Stimulated activated CD8-positive, alpha-beta memory T cell treated with anti-CD3 and anti-CD28 coated beads, Interleukin-15, amount 100 ng/mL, for 1 hour (primary cell): ENCODE measurements around the gene LMO2.

Experiments used
- DNase-seq: peaks from one replicate; pipeline ENCODE4 v3.0.0-alpha.2; 2020; ENCODE audit warnings: low read depth

LMO2 gene

DNA sequence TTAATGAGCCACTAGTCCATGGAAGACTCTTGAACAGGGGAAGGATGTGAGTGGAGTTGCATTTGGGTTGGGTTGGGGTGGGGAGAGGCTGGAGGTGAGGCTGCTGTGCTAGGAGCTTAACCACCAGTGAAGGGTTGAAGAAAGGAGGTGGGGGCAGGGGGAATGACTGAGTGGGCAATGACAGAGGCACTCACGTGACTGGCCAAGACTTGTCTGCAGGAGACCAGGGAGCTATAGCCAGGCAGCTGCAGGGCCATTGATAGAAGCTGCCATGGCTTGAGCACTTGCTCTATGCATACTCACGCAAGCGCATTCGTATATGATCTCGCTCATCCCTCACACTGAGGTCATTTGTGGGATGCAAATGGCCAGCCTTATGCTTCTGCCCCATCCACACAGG, 4.0 kb downstream of the LMO2 start:
- no peak for DNase-seq

DNA sequence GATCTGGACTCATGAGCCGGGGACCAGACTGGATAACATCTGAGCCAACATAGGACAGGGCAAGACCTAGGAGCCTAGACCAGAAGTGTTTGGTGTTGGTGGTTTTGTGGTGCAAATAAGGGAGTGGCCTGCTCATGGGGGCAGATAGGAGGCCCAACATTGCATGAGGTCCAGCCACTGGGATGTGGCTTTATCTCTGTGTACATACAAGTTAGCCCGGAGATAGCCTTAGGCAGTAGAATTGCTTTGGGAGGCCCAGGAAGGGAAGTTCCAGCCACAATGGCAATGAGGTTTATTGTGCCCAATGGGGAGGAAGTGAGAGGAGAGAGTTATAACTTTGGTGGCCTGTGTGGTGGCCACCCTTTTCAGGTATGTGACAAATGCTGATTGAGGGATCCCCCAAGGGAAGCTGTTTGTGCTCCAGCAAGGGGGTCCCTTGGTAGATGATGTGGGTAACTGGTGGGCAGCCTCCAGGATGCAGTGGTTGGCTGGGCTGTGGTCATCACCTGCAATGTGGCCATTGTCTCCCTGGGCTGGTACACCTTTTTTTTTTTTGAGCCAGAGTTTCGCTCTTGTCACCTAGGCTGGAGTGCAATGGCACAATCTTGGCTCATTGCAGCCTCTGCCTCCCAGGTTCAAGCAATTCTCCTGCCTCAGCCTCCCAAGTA, 6.4 kb downstream of the LMO2 start:
- no peak for DNase-seq

DNA sequence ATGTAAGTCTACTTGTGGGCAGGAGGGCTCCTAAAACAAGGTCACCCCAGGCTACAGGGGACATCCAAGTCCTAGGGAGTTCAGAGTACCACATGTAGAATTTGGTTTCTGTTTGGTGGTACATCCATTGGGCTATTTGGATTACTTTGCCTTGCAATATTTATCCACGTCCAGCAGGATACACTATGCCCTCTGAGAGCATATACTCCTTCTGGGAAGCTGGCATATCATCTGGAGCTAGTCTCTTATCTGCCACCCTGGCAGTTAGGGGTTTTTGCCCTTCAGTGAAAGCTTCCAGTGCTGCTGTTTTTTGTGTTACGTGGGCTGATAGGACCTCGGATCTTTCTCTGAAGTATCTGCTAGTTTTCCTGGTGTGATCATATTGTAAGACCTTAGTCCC, 7.3 kb downstream of the LMO2 start:
- no peak for DNase-seq

DNA sequence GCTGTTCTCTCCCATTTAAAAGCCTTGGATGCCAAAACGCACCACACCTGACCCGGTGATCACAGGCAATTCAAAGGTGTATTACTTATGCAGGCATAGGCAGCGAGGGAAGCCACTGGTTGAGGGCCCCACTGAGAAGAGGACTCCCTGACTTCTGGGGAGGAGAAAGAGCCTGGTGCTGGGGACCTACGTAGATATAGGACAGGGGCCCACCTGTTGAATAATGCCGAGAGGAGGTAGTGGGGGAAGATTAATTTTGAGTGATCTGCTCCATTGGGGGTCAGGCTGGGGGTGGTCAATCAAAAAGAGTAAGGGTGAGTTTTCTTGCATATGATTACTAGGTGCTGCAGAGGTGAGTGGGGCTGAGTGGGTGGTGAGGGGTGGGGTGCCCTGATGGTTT, 7.8 kb downstream of the LMO2 start:
- no peak for DNase-seq

DNA sequence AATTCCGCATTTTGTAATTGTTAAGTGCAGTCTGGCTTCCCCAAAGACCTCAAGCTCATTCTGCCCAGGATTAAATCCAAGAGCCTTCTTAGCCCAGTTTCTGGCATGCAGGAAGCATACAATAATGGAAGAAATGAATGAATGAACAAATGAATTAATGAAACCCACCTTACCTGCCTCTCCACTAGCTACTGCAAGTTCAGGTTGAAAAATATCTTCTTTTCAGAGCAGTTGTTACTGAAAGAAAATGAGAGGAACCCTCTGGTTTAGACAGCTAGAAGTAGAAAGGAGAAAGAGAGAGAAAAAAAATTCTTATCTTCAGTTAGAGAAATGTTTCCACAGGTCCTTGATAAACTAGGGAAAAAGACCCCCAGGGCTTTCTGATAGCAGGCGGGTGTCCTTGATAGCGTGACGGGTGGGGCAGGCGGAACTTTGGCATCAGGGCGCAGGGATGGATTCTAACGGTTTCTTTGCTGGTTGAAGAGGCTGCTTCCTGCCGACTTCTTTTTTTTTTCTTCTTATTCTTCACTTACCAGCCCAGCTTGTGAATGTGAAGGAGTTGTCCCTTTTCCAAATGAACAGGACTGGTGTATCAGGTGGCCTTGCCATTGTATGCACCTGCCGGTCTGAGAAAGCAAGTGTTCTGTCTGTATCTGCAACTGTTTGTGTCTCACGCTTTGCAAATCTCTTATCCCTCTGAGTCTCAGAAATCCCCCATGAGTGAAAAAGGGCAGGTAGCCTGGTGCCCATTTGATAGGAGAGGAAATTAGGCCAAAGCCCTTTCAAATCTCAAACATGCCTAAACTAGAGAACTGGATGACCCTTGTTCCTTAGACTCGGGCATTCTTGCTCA, 10.0 kb downstream of the LMO2 start:
- no peak for DNase-seq

DNA sequence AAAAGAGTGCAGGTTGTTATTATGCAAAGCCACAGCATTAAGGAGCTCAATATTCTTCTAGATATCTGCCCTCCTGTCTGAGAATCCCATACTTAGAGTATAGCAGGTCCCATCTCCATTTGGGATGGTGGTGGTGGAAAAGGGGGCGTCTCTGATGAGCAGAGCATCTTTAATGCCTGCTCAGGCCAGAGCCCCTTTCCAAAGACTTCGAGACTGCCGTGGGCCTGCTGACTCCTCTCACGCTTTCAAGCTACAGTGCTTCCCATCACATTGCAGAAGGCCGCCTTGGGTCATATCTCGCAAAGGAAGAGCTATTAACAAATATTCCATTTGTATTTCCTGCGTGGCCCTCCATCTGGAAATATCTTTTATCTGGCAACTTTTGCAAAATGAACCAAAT, 10.9 kb downstream of the LMO2 start:
- DNase-seq: no peak

DNA sequence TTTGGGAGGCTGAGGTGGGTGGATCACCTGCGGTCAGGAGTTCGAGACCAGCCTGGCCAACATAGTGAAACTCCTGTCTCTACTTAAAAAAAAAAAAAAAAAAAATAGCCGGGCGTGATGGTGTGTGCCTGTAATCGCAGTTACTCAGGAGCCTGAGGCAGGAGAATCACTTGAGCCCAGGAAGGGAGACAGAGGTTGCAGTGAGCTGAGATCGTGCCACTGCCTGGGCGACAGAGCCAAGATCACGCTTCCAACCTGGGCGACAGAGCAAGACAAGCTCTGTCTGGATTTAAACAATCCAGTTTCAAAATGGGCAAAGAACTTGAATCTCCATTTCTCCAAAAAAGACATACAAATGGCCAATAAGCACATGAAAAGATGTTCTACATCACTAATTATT, 12.5 kb downstream of the LMO2 start:
- DNase-seq: no peak

DNA sequence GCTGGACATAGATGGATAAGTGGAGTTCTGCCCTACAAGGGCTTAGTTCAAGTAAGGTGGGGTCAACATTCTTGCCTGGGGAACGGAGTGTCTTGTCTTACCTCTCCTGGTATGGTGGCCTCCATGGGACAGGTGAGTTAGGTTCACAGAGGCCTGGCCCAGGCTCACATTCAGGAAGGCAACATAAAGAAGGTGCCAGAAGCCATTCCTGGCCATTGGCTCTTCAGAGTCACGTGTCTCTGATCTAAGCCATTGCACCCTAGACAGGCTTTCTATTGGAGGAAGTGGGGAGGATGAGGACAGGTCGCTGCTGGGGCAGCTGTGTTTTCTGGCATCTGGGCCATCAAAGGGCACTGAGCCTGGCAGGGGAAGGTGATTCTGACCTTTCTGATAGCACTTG, 14.8 kb downstream of the LMO2 start:
- DNase-seq: no peak

DNA sequence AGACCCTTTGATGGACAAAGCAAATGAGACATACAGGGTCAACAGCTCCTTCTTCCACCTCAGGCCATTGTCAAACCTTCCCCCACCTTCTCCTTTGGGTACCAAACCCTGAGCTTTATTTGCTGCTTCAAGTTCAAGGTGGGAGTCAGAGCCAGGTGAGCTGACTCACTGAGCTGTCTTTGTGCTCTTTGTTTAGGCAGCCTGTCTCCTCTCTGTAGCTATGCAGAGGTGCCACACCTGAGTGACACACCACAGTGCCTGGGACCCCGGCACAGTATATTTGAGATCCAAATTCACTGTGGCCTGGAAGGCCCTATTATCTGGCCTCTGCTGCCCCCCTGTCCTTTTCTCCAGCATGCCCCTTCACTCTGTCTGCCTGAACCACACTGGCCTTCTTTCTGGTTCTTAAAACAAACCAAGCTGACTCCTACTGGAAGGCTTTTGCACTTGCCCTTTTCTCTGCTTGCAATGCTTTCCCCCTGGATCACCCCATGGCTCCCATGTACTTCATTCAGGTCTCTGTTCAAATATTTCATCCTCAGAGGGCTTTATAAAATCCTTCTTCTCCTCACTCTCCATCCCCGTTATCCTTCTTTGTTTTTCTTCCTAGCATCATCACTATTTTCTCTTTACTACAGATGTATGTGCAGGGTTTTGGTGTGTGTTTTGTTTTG, 16.1 kb downstream of the LMO2 start:
- no peak for DNase-seq

DNA sequence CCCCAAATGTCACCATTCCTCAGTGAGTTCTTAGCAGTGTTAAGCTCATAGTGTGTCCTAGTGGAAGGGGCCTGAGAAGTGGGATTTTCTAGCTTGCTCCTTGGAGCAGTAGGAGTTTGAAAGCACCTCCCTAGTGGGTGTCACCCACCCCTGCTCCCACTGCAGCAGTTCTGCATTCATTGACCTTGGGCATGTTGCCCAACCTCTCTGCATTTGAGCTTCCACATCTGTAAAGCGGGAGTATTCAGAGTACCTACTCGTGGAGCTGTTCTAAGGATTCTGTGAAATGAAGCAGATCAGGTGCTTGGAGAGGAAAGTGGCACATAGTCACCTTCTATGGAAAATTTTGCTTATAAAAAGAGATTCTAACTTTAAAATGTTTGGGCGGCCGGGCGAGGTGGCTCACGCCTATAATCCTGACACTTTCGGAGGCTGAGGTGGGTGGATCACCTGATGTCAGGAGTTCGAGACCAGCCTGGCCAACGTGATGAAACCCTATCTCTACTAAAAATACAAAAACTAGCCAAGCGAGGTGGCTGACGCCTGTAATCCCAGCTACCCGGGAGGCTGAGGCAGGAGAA, 16.9 kb downstream of the LMO2 start:
- no peak for DNase-seq

DNA sequence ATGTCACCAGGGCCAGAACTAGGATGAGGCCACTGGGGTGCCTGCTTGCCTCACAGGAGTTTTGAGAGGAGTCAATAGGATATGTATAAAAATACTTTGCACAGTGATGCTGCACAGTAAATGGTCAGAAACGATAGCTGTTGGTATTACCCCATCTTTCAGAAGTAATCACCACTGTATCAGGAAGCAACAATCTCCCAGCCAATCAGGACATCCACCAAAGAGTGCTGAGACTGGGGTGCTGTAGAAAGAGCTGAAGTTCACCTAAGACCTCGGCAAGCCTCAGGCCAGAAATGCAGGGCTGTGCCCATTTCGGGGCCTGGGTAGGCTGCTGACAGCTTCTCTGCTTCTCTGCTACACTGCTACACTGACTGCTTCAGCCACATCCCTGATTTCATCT, 17.4 kb downstream of the LMO2 start:
- no peak for DNase-seq

DNA sequence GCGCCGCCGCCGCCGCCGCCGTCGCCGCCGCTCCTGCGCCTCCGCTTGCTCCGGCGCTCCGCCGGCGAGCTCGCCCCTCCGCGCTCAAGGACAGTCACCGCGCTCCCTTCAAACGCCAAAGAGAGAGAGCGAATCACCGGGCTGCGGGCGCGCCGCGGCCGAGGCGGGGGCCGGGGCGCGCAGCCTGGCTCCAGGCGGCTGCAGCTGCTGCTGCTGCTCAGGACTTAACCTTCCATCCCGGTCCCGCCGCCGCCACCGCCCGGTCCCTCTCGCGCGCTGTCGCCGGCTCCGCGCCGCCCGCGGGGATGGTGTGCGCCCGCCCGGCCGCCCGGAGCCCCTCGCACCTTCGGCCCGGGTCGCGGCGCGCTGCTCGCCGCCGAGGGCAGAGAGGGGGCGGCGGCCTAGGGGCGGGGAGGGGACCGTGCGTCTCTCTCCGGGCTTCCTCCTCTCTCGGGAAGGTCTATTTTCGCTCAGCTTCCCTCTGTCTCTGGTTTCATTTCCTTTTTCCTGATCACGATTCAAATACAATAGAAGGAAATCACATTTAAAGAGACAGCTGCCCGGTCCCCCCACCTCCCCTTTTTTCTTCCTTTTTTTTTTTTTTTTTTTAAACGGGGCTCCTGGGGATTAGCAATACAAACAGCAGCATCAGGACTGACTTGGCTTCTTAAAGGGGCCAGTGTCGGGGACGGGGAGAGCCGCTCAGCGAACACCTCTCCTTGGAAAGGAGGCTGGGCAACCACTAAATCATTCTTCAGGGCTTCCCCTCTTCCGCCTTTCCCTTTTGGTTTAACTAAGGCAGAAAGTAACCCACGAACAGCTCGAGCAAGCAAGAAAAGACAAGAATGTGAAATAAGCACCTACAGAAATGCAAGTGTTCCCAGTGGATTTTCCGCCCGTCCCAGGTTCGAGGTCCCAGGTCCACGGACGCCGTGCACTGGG, 22.1 kb downstream of the LMO2 start:
- DNase-seq: no peak

DNA sequence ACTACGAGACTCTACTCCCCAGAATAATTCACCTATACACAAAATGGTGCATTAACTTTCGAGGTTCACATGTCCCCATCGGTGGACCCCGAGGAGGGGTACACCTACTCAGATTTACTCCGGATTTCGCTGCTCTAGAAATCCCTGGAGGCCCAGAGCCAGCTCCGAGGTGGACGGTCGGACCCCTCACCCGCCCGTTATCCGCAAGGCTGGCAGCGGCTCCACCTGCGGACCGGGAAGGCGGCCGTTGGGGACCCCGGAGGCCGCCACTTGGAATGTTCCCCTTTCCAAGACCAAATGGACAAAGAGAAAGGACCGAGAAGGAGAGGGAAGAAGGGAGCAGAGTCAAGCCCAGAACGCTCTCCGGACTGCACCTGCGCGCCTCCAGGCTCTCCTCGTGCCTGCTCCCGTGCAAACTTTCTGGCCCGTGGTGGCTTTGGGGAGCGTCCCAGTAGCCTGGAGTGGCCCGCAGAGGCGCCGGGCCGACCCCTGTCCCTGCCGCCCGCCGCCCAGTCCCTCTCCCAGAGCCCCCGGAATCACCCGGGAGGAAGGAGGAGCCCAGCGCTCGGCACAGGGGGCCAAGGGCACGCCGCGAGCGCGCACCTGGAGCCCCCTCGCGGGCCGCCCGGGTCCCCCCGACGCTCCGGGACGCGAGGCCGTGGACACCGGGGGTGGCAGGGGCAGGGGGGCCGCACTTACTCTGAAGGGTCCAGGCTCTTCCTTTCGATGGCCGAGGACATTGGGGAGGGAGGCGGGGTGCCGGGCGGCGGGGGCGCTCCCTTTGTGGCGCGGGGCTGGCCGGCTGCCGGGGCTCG, 23.0 kb downstream of the LMO2 start:
- no peak for DNase-seq

DNA sequence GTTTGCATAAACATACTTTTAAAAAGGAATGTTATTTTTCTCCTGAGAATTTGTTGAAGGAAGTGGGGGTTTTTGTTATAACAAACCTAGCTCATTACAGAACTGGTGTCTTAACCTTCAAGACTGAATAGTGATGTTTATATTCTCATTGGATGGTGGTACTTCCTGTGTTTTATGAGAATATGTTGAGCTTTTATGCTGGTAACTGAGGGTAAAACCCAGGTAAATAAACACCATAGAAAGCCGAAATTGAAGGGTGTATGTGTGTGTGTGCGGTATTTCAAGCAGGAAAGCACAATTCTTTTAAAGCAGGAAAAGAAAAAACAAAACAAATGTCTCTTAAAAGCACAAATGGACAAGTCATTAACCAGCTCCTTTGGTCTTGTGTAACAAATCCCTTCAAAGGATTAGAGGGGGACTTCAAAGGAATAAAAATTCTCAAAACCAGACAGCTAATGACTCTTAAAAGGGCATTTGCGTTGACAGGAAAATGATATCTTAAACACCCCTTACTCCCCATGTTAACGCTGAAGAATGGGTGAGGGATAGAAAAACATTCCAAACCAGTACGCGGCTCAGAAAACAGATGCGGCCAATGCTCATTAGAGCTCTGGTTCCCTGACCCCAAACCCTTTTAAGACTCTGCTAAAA, 23.8 kb downstream of the LMO2 start:
- no peak for DNase-seq

DNA sequence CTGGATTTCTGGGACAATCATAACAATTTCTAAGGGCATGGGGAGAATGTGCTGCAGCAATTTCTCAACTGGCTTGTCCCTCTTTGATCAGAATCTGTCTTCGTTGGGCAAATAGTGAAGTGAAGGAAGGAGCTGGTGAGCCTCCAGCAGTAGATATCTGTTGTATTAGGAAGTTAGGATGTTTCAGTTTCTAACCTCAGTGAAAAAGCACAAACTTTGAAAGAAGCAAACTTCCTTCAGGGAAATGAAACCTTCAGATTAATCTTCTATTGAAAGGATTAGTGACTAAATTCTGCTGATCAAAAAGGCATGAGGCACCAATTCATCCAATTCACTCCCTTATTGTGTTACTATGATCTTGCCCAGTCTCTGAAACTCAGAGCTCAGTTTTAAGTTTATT, 24.3 kb downstream of the LMO2 start:
- no peak for DNase-seq

DNA sequence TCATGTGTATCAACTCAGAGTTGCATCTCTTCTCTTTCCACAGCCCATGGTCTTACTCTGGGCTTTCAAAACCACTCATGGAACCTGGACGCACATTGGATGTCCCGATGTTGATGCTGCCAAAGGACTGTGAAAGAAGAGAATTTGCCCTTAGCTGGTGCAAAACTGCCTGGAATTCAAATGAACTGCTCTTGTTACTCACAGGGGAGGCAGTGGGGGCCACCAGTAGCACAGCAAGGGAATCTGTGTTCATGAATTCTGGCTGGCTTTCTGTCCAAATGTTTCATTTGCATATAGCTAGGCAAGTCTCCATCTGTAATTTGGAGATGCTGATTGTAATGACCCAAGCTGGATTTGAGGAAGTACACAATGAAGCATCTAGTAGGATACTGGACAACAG, 24.9 kb downstream of the LMO2 start:
- no peak for DNase-seq

DNA sequence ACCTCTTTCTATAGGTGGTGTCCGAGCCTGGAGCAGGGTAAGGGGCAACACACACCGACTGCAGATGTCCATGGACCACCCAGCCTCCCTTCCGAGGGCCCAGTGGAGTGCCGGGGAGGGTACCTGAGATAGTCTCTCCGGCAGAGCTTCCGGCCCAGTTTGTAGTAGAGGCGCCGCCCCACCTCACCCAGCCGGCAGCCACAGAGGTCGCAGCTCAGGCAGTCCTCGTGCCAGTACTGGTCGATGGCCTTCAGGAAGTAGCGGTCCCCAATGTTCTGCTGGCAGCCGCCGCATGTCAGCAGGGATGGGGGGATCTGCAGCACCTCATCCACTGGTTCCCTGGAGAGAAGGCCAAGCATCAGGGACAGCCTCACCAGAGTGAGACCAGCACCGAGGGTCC, 27.4 kb downstream of the LMO2 start:
- DNase-seq: no peak

DNA sequence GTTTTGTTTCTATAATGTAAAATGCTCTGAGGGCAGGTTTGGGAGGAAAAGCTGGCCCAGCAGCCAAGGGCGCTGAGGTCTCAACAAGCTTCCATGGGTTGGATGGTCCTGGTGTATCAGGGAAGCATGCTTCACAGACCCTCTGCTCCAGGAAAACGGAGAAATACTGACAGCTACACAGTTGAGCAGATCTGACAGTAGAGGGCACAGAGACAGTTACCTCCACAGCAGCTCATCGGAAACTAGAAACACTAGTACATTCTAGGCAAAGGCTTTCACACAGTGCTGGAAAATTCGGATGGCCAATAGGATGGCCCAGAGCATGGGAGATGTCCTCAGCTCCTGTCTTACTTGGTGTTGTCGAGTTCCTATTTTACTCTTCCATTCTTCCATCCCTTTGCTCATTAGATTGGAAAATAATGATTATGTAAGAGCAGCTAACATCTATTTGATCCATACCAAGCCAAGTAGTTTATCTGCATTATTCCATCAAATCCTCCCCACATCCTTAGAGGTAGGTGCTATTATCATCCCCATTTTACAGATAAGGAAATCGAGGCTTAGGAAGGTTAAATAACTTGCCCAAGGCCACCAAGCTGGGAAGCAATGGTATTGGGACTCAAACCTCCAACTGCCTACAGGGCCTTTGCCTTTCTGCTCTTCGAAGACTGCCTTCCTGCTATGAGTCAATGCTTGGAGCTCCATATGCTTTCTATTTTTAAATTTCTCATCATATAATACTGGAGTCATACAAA, 28.3 kb downstream of the LMO2 start:
- no peak for DNase-seq

DNA sequence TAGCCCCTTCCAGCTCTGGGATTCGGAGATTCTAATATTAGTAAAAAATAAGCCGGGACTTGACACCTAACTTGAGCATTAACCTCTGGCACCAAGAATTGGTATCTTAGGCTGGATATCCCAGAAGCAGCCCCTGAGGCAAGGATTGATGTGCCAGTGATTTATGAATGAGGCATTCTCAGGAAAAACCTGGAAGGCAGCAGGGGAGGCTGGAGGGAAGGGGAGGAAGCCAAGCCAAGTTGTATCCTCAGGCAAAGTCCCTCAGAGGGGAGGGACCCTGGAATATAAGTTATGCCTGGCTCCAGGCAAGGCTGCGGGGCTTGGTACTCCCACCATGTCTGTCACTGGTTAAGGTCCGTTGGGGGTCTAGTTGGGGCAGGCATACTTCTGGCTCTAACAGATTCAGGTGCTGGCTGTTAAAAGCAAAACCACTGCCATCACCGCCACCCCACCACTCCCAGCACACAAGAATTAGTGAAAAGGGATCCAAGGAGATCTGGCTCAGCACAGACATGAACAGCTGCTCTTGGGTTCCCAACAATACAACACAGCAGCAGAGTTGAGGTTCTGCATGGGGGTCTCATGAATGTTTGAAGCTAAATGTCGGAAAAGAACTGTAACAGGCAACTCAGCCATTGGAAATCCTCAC, 29.8 kb downstream of the LMO2 start:
- no peak for DNase-seq
